Measurements from ENCODE around the gene DLGAP1.

DNA sequence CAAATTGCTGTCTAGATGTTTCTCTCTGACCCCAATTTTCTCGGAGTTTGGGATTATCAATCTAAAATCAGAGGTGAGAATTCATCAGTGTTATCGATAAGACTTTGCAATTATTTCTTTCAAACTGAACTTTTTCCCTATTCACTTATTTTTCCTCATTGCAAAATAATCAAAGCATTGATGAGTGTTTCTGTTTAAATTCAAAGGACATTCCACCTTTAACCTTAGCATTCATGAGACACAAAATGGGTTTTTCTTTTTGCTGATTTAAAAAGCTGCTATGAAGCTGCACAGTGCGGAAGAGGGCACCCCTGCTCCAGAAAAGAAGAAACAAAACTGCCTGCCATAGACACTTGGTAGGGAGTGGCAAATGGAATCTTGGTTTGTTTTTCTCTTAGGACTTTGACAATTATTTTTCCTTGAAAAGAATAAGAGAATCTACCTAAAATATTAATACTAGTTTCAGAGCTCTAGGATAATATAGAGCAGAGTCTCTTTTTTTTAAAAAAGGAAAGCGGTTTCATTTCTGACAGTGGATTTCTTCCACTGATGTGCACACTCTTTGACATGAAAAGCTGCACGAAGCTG is 801.8 kb downstream of the DLGAP1 start:
- TF ChIP-seq CTCF (IDR thresholded peaks at IDR 0.05; ENCODE audit: insufficient read depth, low read length), result no peak
- TF ChIP-seq POLR2AphosphoS5 (IDR thresholded peaks at IDR 0.05; ENCODE audit: low read depth), result no peak
- no peak for TF ChIP-seq SPI1 (IDR thresholded peaks at IDR 0.05; ENCODE audit: borderline replicate concordance, low read depth)
- TF ChIP-seq, protein P1, sequence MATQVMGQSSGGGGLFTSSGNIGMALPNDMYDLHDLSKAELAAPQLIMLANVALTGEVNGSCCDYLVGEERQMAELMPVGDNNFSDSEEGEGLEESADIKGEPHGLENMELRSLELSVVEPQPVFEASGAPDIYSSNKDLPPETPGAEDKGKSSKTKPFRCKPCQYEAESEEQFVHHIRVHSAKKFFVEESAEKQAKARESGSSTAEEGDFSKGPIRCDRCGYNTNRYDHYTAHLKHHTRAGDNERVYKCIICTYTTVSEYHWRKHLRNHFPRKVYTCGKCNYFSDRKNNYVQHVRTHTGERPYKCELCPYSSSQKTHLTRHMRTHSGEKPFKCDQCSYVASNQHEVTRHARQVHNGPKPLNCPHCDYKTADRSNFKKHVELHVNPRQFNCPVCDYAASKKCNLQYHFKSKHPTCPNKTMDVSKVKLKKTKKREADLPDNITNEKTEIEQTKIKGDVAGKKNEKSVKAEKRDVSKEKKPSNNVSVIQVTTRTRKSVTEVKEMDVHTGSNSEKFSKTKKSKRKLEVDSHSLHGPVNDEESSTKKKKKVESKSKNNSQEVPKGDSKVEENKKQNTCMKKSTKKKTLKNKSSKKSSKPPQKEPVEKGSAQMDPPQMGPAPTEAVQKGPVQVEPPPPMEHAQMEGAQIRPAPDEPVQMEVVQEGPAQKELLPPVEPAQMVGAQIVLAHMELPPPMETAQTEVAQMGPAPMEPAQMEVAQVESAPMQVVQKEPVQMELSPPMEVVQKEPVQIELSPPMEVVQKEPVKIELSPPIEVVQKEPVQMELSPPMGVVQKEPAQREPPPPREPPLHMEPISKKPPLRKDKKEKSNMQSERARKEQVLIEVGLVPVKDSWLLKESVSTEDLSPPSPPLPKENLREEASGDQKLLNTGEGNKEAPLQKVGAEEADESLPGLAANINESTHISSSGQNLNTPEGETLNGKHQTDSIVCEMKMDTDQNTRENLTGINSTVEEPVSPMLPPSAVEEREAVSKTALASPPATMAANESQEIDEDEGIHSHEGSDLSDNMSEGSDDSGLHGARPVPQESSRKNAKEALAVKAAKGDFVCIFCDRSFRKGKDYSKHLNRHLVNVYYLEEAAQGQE (IDR thresholded peaks at IDR 0.05; ENCODE audit: insufficient replicate concordance, low read depth), result no peak

Measured in HL-60 (cell line).